Measurements from ENCODE around the gene C1orf105. TPM values are rescaled to one million over a fixed set of nuclear protein-coding genes. Genes with fewer than 3 reads are reported as not detected.

Gene C1orf105
- total RNA-seq, 1 experiment from 2014 or later = not detected

- H3K27me3 Mint-ChIP-seq (ENCODE audit: unreplicated experiment) = no peaks in the 10 kb centered on the region
- no peak overlapping the region for H3K27ac Mint-ChIP-seq (ENCODE audit: unreplicated experiment)
- intact Hi-C loops (cut with micrococcal nuclease; ENCODE audit: unreplicated experiment) = loop anchor here (10.0 kb wide), 1 partner anchor 587 kb away; no protein-coding TSS in a partner anchor
- H3K36me3 Mint-ChIP-seq (ENCODE audit: insufficient read depth, unreplicated experiment) = no peaks in the 10 kb centered on the region
- no TSS peak for BruUV-seq (replicated peaks)
- DNase-seq = no peak
- H3K9me3 Mint-ChIP-seq (ENCODE audit: low read depth, unreplicated experiment) = no peaks in the 10 kb centered on the region
- CTCF ChIA-PET = no interaction called here
- peaks cover 29% of the 10 kb centered on the region for H3K4me1 Mint-ChIP-seq (ENCODE audit: low read depth, unreplicated experiment)
- TF ChIP-seq CTCF (IDR thresholded peaks at IDR 0.05; ENCODE audit: unreplicated experiment) = no peak
- H3K4me3 Mint-ChIP-seq (ENCODE audit: low read depth, unreplicated experiment) = no peak overlapping the region
Measured at GRCh38 chr1:172391976-172392375, 28.5 kb upstream of the C1orf105 start.

- Mint-ChIP-seq H3K4me3 (ENCODE audit: low read depth, unreplicated experiment) (no peak overlapping the region), H3K27me3 (ENCODE audit: unreplicated experiment) (no peaks in the 10 kb centered on the region), H3K9me3 (ENCODE audit: low read depth, unreplicated experiment) (no peaks in the 10 kb centered on the region), H3K4me1 (ENCODE audit: low read depth, unreplicated experiment) (peaks cover 38% of the 10 kb centered on the region), H3K27ac (ENCODE audit: unreplicated experiment) (no peak overlapping the region), H3K36me3 (ENCODE audit: insufficient read depth, unreplicated experiment) (no peaks in the 10 kb centered on the region)
- CTCF ChIA-PET = interaction anchor here (1.6 kb wide), 1 partner anchor 9 kb away, joined by 5 read pairs; no protein-coding TSS in a partner anchor
- no peak for TF ChIP-seq CTCF (IDR thresholded peaks at IDR 0.05; ENCODE audit: unreplicated experiment)
- intact Hi-C loops (cut with micrococcal nuclease; ENCODE audit: unreplicated experiment) = loop anchor here (10.0 kb wide), 1 partner anchor 589 kb away; no protein-coding TSS in a partner anchor
- no TSS peak for BruUV-seq (replicated peaks)
- no peak for DNase-seq
Measured at GRCh38 chr1:172393354-172393753, 27.1 kb upstream of the C1orf105 start.

GRCh38 chr1:172394141-172394751 lies 26.2 kb upstream of the C1orf105 start:
- H3K27me3 Mint-ChIP-seq (ENCODE audit: unreplicated experiment) = no peaks in the 10 kb centered on the region
- peaks cover 47% of the 10 kb centered on the region for H3K4me1 Mint-ChIP-seq (ENCODE audit: low read depth, unreplicated experiment)
- TF ChIP-seq CTCF (IDR thresholded peaks at IDR 0.05; ENCODE audit: unreplicated experiment) = no peak
- H3K4me3 Mint-ChIP-seq (ENCODE audit: low read depth, unreplicated experiment) = peak overlapping the region; percentile 32
- peak overlapping the region; percentile 70 for H3K27ac Mint-ChIP-seq (ENCODE audit: unreplicated experiment)
- peak; percentile 29 for DNase-seq
- no TSS peak for BruUV-seq (replicated peaks)
- no peaks in the 10 kb centered on the region for H3K9me3 Mint-ChIP-seq (ENCODE audit: low read depth, unreplicated experiment)
- CTCF ChIA-PET = interaction anchor here (0.5 to 1.6 kb wide), 9 partner anchors 10 to 392 kb away, joined by 3 to 8 read pairs (median 4); partner anchors contain the start of gene PIGC
- intact Hi-C loops (cut with micrococcal nuclease; ENCODE audit: unreplicated experiment) = loop anchor here (10.0 kb wide), 1 partner anchor 589 kb away; no protein-coding TSS in a partner anchor
- H3K36me3 Mint-ChIP-seq (ENCODE audit: insufficient read depth, unreplicated experiment) = peaks cover 2% of the 10 kb centered on the region

GRCh38 chr1:172394811-172395210 lies 25.7 kb upstream of the C1orf105 start:
- Mint-ChIP-seq H3K27ac (ENCODE audit: unreplicated experiment) (peak overlapping the region; percentile 70), H3K4me1 (ENCODE audit: low read depth, unreplicated experiment) (peaks cover 52% of the 10 kb centered on the region), H3K27me3 (ENCODE audit: unreplicated experiment) (no peaks in the 10 kb centered on the region), H3K36me3 (ENCODE audit: insufficient read depth, unreplicated experiment) (peaks cover 7% of the 10 kb centered on the region), H3K9me3 (ENCODE audit: low read depth, unreplicated experiment) (no peaks in the 10 kb centered on the region), H3K4me3 (ENCODE audit: low read depth, unreplicated experiment) (no peak overlapping the region)
- CTCF ChIA-PET = interaction anchor here (0.5 to 1.6 kb wide), 9 partner anchors 11 to 392 kb away, joined by 3 to 8 read pairs (median 4); partner anchors contain the start of gene PIGC
- TF ChIP-seq CTCF (IDR thresholded peaks at IDR 0.05; ENCODE audit: unreplicated experiment) = no peak
- intact Hi-C loops (cut with micrococcal nuclease; ENCODE audit: unreplicated experiment) = loop anchor here (5.0 to 10.0 kb wide), 3 partner anchors 118 to 590 kb away; no protein-coding TSS in a partner anchor
- DNase-seq = no peak
- no TSS peak for BruUV-seq (replicated peaks)
